ENCODE measurements around the gene PROSER3.

The PROSER3 gene

DNA sequence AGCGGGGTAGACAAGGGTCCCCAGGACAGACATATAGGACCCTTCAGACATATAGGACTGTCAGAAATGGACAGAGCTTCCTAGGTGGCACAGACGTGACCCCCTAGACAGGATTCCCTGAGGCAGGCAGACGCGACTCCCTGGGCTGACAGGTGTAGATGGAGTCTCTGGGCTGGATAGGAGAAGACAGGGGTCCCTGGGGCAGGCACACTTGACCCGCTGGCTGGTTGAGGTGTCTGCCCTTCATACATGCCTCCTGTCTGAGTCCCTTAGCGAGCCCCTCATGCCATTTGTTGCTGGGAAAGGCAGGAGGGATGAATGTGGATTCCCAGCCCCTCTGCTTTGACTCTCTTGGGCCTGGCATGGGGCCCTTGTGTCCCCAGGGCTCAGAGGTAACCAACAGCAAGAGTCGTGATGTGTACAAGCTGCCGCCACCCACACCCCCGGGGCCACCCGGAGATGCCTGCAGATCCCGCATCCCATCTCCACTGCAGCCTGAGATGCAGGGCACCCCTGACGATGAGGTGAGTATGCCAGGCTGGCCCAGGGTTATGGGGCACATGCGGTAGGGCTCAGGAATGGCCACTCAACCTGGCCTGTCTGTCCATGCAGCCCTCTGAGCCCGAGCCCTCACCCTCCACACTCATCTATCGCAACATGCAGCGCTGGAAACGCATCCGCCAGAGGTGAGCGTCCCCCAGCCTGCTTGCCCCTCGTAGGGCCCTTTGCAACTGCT, 4.2 kb upstream of the PROSER3 start:
- Mint-ChIP-seq H3K4me3 (no peak overlapping the region), H3K27ac (no peak overlapping the region)

DNA sequence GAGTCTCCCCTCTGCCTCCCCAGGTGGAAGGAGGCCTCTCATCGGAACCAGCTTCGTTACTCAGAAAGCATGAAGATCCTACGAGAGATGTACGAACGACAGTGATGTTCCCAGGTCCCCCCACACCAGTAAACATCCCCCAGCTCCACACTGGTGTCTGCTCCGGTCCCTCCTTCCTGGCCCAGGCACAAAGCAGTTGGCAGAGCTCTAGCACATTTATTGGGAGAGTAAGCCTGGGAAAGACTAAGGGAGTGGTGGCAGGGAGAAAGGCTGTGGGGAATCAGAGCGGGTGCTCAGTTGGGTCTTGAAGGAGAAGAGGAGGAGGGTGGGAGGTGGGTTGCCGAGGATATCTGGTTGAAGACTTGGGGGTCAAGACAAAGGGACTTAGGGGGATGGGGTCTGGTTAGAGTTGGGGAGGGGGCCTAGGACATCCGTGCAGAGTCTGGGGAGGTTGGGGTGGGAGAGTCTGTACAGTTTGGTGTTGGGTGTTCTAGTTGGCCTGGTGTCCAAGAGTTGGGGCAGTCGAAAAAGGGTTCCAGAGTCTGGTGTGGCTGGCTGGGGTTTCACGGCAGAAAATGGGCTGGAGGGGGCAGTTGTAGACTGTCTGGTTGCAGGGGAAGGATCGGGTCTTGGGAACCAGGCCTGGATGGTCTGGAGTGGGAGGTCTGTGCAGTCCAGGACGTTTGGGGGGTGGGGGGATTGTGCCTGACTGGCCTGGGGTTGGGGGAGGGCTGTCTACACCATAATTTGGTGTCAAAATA, 3.4 kb upstream of the PROSER3 start:
- Mint-ChIP-seq H3K36me3 (no peaks in the 10 kb centered on the region), H3K27ac (no peak overlapping the region), H3K27me3 (no peaks in the 10 kb centered on the region), H3K4me1 (ENCODE audit: low read depth) (peaks cover 30% of the 10 kb centered on the region), H3K4me3 (peak overlapping the region; percentile 51), H3K9me3 (ENCODE audit: low read depth) (no peaks in the 10 kb centered on the region)

More for the DNA sequence above, 4.2 kb upstream of the PROSER3 start:
- Mint-ChIP-seq H3K27me3 (no peaks in the 10 kb centered on the region), H3K4me1 (ENCODE audit: low read depth) (peaks cover 27% of the 10 kb centered on the region), H3K9me3 (ENCODE audit: low read depth) (no peaks in the 10 kb centered on the region), H3K36me3 (no peaks in the 10 kb centered on the region)

DNA sequence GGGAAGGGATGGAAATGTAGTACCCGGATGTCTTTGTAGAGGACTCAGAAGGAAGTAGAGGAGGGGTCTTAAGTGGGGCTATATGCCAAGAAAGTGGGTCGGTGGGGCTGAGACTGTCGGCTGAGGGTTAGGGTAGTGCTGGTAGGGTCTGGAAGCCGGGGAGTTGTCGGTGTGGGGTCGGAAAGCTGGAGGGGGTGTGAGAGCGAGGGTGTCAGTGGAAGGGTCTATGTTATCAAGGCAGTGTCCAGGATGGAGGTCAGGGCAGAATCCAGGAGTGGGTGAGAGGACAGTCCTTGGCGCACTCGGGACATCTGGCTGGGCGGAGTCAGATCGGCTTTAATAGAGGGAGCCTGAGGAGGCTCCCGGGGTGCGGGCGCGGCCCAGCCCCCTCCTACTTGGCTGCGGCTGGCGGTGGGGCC, 2.8 kb upstream of the PROSER3 start:
- Mint-ChIP-seq H3K9me3 (ENCODE audit: low read depth) (no peaks in the 10 kb centered on the region), H3K4me1 (ENCODE audit: low read depth) (peaks cover 27% of the 10 kb centered on the region), H3K27ac (no peak overlapping the region), H3K4me3 (peak overlapping the region; percentile 51), H3K27me3 (no peaks in the 10 kb centered on the region), H3K36me3 (no peaks in the 10 kb centered on the region)

DNA sequence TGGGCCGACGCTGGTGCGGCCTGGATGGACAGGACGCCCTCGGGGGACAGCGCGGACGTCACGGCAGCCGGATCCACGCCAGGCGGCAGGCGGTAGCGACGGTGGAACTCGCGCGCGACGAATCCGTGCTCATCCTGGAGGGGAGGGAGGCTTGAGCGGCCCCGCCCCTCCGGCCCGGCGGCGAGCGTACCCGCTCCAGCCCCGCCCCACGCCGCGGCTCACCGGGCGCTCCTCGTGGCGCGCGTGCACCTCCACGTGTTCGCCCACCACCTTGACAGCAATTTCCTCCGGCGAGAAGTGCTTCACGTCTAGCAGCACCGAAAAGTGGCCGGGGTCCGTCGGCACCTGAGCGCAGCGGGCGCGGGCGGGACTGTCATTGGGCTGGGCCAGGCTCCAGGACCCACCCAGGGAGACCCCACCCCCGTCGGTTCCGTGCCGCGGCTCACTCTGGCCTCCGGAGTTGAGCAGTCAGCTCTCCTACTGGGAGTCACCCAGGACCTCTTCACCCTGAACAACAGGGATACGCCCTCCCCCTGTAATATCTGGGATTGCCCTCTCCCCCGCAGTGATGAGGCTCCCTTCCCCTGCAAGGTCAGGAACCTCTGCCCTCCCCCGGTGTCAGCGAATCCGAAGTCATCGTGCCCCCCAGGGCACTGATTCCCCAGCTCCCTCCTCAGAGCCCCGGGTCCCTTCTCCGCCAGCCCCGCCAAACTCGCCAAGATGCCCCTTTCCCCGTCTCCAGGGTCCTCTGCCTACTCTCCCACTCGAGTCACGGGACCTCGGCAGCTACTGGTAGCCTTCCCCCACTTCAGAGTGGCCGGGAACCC, 2.2 kb upstream of the PROSER3 start:
- H3K27ac Mint-ChIP-seq: no peak overlapping the region
- H3K9me3 Mint-ChIP-seq (ENCODE audit: low read depth): no peaks in the 10 kb centered on the region
- H3K36me3 Mint-ChIP-seq: no peaks in the 10 kb centered on the region
- peaks cover 27% of the 10 kb centered on the region for H3K4me1 Mint-ChIP-seq (ENCODE audit: low read depth)
- peak overlapping the region; percentile 68 for H3K4me3 Mint-ChIP-seq
- no peaks in the 10 kb centered on the region for H3K27me3 Mint-ChIP-seq

DNA sequence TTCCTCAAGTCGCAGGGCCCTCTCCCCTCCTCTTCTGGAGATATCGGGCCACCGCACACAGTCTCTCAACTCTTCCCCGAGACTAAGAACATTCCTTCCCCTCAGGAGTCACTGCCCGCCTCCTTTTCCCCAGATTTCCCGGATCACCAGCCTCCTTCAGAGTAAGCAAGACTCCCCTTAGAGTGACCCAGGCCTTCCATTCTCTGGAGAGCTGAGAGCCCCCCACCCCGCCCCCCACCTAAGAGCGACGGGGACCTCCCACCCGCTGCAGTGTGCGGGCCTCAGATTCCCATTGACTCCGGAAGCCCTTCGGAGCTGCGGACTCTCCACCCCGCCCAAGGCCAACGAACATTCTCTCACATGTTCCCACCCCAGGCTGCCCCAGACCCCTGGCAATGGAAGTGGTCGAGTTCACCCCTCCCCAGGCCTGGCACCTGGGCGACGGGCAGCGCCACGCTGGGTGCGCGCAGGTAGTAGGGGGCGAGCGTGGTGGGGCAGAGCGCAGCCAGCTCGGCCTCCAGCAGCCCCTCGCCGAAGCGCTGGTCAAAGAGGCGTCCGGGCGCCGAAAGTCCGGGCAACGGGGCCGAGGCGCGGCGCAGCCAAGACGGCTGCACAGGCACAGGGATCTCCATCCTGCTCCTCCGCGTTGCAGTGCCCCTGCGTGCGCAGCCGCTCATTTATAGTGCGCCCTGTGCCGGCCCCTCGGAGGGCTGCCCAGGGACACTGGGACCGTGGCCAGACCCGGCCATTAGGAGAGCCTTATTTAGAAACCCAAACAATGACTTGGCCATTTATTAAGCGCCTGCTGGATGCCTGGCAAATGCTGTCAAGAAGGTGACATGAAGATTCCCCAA, 1.4 kb upstream of the PROSER3 start, which contains the start of gene HSPB6:
HSPB6 (minus strand) TSS at position 653 of the 854 bp plus-strand sequence; CDS start at position 632, 21 bp downstream.
- Mint-ChIP-seq H3K36me3 (no peaks in the 10 kb centered on the region), H3K4me3 (peak within 1 kb of the TSS; percentile 96), H3K9me3 (ENCODE audit: low read depth) (no peaks in the 10 kb centered on the region), H3K4me1 (ENCODE audit: low read depth) (peaks cover 27% of the 10 kb centered on the region), H3K27ac (peak within 1 kb of the TSS; percentile 95), H3K27me3 (no peaks in the 10 kb centered on the region)

DNA sequence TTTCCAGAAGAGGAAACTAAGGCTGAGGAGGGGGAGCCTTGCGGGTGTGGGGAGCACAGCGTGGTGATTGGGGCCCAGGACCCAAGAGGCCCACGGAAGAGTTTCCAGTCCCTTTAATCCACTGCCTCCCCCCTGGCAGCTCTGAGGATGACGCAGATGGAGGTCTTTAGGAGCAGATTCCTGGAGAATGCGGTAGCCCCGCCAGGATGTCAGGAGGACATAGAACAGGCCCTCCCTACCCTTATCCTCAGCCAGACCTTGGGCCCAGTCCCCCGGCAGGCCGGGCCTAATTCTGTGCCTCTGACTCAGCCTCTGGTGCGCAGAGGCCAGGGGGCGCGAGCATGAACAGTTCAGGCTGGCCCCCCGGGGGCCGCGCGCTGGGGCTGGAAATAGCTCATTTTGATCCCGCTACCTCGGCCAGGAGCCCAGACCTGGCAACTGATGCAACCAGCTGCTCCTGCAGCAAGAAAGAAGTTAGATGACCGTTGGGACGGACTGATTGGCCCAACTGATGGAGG, 686 bp upstream of the PROSER3 start:
- Mint-ChIP-seq H3K4me3 (peak overlapping the region; percentile 96), H3K4me1 (ENCODE audit: low read depth) (peaks cover 27% of the 10 kb centered on the region), H3K36me3 (no peaks in the 10 kb centered on the region), H3K27me3 (no peaks in the 10 kb centered on the region), H3K9me3 (ENCODE audit: low read depth) (no peaks in the 10 kb centered on the region), H3K27ac (no peak overlapping the region)

DNA sequence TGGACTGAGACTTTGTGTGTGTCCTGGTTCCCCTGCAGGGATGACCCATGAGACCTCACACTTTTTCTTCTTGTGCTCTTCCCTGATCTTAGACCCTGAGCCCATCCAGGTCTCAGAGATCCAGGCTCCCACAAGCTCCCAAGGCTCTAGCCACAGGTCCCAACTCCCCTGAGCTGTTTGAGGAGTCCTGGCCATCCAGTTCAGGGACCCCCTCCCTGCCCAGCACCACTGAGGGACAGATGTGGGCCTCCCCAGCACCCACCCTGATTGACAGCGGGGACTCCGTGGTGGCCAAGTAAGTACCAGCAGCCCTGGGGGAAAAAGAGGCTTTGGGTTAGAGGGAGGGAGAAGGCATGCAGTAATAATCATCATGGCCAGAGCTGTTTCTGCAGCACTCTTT, 1.7 kb downstream of the PROSER3 start:
- no peak overlapping the region for H3K27ac Mint-ChIP-seq
- H3K4me3 Mint-ChIP-seq: peak overlapping the region; percentile 96
- H3K27me3 Mint-ChIP-seq: no peaks in the 10 kb centered on the region
- H3K9me3 Mint-ChIP-seq (ENCODE audit: low read depth): no peaks in the 10 kb centered on the region
- no peaks in the 10 kb centered on the region for H3K36me3 Mint-ChIP-seq
- peaks cover 27% of the 10 kb centered on the region for H3K4me1 Mint-ChIP-seq (ENCODE audit: low read depth)

DNA sequence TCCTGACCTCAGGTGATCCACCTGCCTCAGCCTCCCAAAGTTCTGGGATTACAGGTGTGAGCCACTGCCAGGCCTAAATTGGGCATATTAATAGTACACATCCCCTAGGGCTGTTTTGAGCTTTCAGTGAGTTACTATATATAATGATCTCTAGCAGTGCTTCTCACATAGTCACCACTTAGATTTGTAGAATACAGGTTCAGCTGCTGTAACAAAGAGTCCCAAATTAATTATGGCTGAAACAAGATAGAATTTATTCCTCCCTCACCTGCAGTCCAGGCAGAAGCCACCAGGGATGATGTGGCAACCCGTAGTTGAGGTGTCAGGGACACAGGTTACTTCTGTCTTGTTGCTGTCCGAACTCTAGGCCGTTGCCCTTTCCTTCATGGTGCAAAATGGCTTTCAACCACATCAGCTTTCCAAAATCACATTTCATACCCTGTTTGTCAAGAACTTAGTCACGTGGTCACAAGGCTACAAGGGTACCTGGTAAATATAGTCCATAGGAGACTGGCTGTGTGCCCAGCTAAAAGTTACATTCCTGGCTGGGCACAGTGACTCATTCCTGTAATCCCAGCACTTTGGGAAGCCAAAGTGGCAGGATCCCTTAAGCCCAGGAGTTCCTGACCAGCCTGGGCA, 2.9 kb downstream of the PROSER3 start:
- no peaks in the 10 kb centered on the region for H3K36me3 Mint-ChIP-seq
- H3K27me3 Mint-ChIP-seq: no peaks in the 10 kb centered on the region
- no peaks in the 10 kb centered on the region for H3K9me3 Mint-ChIP-seq (ENCODE audit: low read depth)
- no peak overlapping the region for H3K27ac Mint-ChIP-seq
- H3K4me1 Mint-ChIP-seq (ENCODE audit: low read depth): peaks cover 24% of the 10 kb centered on the region
- H3K4me3 Mint-ChIP-seq: no peak overlapping the region

DNA sequence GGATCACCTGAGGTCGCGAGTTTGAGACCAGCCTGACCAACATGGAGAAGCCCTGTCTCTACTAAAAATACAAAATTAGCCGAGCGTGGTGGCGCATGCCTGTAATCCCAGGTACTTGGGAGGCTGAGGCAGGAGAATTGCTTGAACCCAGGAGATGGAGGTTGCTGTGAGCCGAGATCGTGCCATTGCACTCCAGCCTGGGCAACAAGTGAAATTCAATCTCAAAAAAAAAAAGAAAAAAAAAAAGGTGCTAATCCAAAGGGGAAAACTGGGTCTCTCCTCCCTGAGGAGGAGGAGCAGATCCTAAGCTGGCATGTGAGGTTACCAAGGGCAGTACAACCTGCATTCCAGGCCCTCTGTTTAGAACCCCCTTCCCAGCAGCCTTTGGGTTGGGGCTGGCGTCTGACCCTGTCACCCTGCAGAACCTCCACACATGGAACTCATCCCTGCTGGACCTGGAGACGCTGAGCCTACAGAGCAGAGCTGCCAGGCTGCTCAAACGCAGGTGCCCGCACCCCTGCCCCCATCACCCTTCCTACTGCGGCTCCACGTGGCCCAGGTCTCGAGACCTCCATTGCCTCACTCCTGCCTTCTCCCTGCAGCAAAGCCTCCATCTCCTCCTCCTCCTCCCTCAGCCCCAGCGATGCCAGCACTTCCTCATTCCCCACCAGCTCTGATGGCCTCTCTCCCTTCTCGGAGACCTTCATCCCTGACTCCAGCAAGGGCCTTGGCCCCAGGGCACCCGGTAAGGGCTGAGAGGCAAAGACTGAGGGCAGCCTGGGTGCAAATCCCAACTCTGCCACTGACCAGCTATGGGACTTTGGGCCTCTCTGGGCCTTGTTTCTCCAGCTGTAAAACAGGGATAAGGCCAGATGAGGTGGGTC, 6.7 kb downstream of the PROSER3 start:
- Mint-ChIP-seq H3K4me1 (ENCODE audit: low read depth) (no peaks in the 10 kb centered on the region), H3K9me3 (ENCODE audit: low read depth) (no peaks in the 10 kb centered on the region), H3K27me3 (no peaks in the 10 kb centered on the region), H3K4me3 (no peak overlapping the region), H3K36me3 (no peaks in the 10 kb centered on the region), H3K27ac (no peak overlapping the region)

DNA sequence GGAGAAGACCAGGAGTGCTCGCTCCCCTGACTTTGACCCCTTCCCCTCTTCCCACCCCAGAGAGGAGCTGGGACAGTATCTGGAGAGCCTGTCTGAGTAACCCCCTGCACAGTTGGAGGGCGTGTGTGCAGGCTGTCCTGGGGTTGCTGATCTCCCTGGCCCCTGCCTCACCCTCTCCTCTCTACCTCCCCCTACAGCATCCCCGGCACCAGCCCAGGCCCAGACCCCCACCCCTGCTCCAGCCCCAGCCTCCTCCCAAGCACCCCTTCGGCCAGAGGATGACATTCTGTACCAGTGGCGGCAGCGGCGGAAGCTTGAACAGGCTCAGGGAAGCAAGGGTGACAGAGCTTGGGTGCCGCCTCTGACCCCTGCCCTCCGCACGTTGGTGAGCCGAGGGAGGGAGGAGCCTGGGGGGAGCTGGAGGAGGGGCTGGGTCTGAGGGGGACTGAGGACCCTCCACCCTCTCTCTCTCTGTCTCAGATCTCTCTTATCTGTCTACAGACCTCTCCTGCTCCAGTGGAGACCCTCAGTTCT, 8.7 kb downstream of the PROSER3 start:
- H3K27ac Mint-ChIP-seq: no peak overlapping the region
- H3K36me3 Mint-ChIP-seq: no peaks in the 10 kb centered on the region
- H3K4me3 Mint-ChIP-seq: no peak overlapping the region
- H3K4me1 Mint-ChIP-seq (ENCODE audit: low read depth): no peaks in the 10 kb centered on the region
- no peaks in the 10 kb centered on the region for H3K27me3 Mint-ChIP-seq
- H3K9me3 Mint-ChIP-seq (ENCODE audit: low read depth): no peaks in the 10 kb centered on the region

DNA sequence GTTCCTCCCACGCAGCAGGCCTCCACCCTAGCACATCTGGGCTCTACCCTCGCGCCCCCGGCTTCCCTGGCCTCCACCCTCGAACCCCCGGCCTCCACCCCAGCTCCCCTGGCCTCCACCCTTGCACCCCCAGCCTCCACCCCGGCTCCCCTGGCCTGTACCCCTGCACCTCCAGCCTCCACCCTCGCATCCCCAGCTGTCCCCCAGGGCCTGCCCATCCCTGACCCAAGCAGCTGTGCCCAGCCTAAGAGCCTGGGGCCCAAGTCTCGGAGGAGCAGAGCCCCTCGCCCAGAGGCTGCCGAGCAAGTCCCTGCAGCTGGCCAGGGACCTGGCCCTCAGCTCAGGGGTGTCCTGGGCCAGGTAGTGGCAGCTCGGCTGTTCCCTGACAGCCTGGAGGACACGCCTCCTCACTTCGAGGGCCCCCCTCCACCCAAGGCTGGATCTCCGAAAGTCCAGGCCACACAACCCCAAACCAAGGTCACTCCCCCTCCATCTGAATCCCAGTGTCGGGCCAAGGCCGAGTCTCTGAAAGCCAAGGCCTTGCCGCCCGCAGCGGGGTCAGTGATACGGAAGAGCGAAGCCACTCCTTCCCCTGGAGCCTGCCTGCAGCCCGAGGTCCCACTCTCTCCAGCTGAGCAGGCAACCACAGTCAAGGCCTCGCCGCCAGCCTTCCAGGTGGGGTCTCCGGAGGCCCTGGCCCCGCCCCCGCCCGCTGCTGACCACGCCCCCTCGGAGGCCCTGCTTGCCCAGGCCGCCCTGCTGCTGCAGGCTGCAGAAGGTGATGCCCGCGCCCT, 9.5 kb downstream of the PROSER3 start:
- Mint-ChIP-seq H3K4me3 (no peak overlapping the region), H3K36me3 (no peaks in the 10 kb centered on the region), H3K27me3 (no peaks in the 10 kb centered on the region), H3K9me3 (ENCODE audit: low read depth) (no peaks in the 10 kb centered on the region), H3K4me1 (ENCODE audit: low read depth) (no peaks in the 10 kb centered on the region), H3K27ac (no peak overlapping the region)

DNA sequence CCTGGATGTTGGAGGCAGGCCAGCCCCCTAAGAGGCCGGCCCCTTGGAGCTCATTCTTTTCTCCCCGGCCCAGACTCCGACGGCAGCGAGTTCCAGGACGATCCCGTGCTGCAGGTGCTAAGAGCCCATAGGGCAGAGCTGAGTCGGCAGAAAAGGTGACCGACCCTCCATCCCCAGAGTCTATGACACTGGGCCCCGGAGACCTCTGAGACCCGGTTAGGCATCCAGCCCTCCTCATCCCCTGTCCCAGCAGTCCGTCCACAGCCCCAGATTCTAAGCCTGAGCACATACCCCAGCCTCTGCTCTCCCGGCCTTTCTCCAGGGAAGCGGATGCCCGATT, 10.1 kb downstream of the PROSER3 start:
- Mint-ChIP-seq H3K4me3 (no peak overlapping the region), H3K27ac (no peak overlapping the region), H3K9me3 (ENCODE audit: low read depth) (no peaks in the 10 kb centered on the region), H3K36me3 (no peaks in the 10 kb centered on the region), H3K27me3 (no peaks in the 10 kb centered on the region), H3K4me1 (ENCODE audit: low read depth) (no peaks in the 10 kb centered on the region)

Data from activated naive CD8-positive, alpha-beta T cell (primary cell).